Keratinocyte (primary cell): ENCODE results near the gene PALMD.

Experiments used
- EZH2 ChIP-seq: IDR thresholded peaks from one replicate; pipeline ENCODE4 v1.6.1; 2012; ENCODE audit warnings: inconsistent platforms, mild to moderate bottlenecking, low read length, moderate library complexity
- TF ChIP-seq, protein P1 (sequence below), 3 experiments: IDR thresholded peaks in 1 of 3; conservative IDR thresholded peaks in 1 of 3; optimal IDR thresholded peaks in 1 of 3; 2 replicates in 2 of 3; 3 replicates in 1 of 3; pipeline versions ENCODE3 to v1.5.1; 2011; ENCODE audit warnings: low read length in 3 of 3, mild to moderate bottlenecking in 3 of 3, moderate library complexity in 2 of 3, control low read depth in 1 of 3, inconsistent platforms in 1 of 3; ENCODE audit not compliant: insufficient read depth in 2 of 3; ENCODE audit errors: extremely low read depth in 1 of 3

DNA sequence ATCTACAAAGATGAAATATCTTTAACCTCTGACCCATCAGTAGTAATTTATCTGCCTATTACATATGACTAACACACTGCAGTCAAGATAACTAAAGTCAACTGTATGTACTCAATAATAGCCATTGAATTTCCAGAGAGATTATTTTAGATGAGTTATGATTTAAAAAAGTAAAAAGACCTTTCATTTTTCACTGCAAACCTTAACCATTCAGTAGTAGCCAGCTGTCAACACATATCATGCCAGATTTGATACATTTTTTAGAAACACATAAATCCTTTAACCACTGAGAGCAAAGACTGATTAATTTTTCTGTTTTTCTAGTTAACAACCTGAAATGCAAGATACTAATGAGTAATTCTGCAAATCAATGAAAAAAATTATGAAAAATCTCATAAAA, 31.0 kb downstream of the PALMD start:
- TF ChIP-seq, protein P1, sequence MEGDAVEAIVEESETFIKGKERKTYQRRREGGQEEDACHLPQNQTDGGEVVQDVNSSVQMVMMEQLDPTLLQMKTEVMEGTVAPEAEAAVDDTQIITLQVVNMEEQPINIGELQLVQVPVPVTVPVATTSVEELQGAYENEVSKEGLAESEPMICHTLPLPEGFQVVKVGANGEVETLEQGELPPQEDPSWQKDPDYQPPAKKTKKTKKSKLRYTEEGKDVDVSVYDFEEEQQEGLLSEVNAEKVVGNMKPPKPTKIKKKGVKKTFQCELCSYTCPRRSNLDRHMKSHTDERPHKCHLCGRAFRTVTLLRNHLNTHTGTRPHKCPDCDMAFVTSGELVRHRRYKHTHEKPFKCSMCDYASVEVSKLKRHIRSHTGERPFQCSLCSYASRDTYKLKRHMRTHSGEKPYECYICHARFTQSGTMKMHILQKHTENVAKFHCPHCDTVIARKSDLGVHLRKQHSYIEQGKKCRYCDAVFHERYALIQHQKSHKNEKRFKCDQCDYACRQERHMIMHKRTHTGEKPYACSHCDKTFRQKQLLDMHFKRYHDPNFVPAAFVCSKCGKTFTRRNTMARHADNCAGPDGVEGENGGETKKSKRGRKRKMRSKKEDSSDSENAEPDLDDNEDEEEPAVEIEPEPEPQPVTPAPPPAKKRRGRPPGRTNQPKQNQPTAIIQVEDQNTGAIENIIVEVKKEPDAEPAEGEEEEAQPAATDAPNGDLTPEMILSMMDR (optimal IDR thresholded peaks at IDR 0.05 in 1 of 3, IDR thresholded peaks at IDR 0.05 in 1 of 3, conservative IDR thresholded peaks at IDR 0.05 in 1 of 3; ENCODE audit: extremely low read depth in 1 of 3, insufficient read depth in 2 of 3, low read length in 3 of 3) = no peak
- no peak for TF ChIP-seq EZH2
